DND-41 (cell line): ENCODE data around the gene TMEM253.

Experiments used
- CTCF ChIP-seq: IDR thresholded peaks from 2 replicates; pipeline ENCODE4 v1.5.1; 2012; ENCODE audit warnings: borderline replicate concordance, low read length, moderate library complexity, mild to moderate bottlenecking; ENCODE audit not compliant: poor library complexity, severe bottlenecking; ENCODE audit errors: extremely low read depth
- EZH2 ChIP-seq: IDR thresholded peaks from 3 replicates; pipeline ENCODE4 v1.6.1; 2012; ENCODE audit warnings: borderline replicate concordance, low read depth, mild to moderate bottlenecking, moderate library complexity, low read length, inconsistent platforms; ENCODE audit not compliant: severe bottlenecking

- TF ChIP-seq CTCF (no peak), EZH2 (no peak)
Observed at GRCh38 chr14:21075719-21076437, 25.0 kb upstream of the TMEM253 start.
